ENCODE measurements around the gene EDEM1. TPM values are rescaled to one million over a fixed set of nuclear protein-coding genes. Genes with fewer than 3 reads are reported as not detected.
A peak's percentile ranks its signal among the peaks of the same experiment; 100 is the strongest.

EDEM1 gene
- total and polyA plus RNA-seq, 3 donors from 2014 or later: 28.6 to 33.5 (median 30.3) TPM

GRCh38 chr3:5186858-5187155 lies 700 bp upstream of the EDEM1 start:
- no peaks in the 10 kb centered on the region for H3K36me3 ChIP-seq (ENCODE audit: low read depth, missing control alignments)
- intact Hi-C loops (cut with DNase I; ENCODE audit: low total_unique reads): no loop called here
- TF ChIP-seq CTCF (IDR thresholded peaks at IDR 0.05) (no peak), POLR2A (IDR thresholded peaks at IDR 0.05) (no peak)
- 4 to 5% methylated on average over 8 of the region's 8 CpGs for WGBS, 2 donors
- no peaks in the 10 kb centered on the region for H3K9me3 ChIP-seq
- H3K4me3 ChIP-seq: peak overlapping the region; percentile 95 to 99
- H3K4me1 ChIP-seq: peaks cover 10% of the 10 kb centered on the region
- H3K27ac ChIP-seq: peak overlapping the region; percentile 45 to 96
- no peaks in the 10 kb centered on the region for H3K27me3 ChIP-seq
- DNase-seq: peak; percentile 29

- WGBS, 2 donors: 0% methylated on average over 7 to 60 of the region's 66 CpGs
- peak overlapping the region; percentile 95 to 99 for H3K4me3 ChIP-seq
- TF ChIP-seq POLR2A (IDR thresholded peaks at IDR 0.05): no peak
- no peak for TF ChIP-seq CTCF (IDR thresholded peaks at IDR 0.05)
- no peaks in the 10 kb centered on the region for H3K27me3 ChIP-seq
- H3K4me1 ChIP-seq: peaks cover 10% of the 10 kb centered on the region
- H3K27ac ChIP-seq: peak overlapping the region; percentile 85 to 96
- intact Hi-C loops (cut with DNase I; ENCODE audit: low total_unique reads): no loop called here
- H3K36me3 ChIP-seq (ENCODE audit: low read depth, missing control alignments): no peaks in the 10 kb centered on the region
- H3K9me3 ChIP-seq: no peaks in the 10 kb centered on the region
- peak; percentile 35 for DNase-seq
Measured at GRCh38 chr3:5187920-5188418, 462 bp downstream of the EDEM1 start.

GRCh38 chr3:5188419-5189221 lies 1.1 kb downstream of the EDEM1 start:
- no peak for TF ChIP-seq POLR2A (IDR thresholded peaks at IDR 0.05)
- no peak for TF ChIP-seq CTCF (IDR thresholded peaks at IDR 0.05)
- Histone ChIP-seq H3K4me3 (peak overlapping the region; percentile 95 to 99), H3K27me3 (no peaks in the 10 kb centered on the region), H3K4me1 (peaks cover 10% of the 10 kb centered on the region), H3K27ac (peak overlapping the region; percentile 85 to 96), H3K36me3 (ENCODE audit: low read depth, missing control alignments) (no peaks in the 10 kb centered on the region), H3K9me3 (no peaks in the 10 kb centered on the region)
- intact Hi-C loops (cut with DNase I; ENCODE audit: low total_unique reads): no loop called here
- DNase-seq: peak; percentile 33
- 1 to 10% methylated on average over 14 to 19 of the region's 26 CpGs for WGBS, 2 donors

- no peak for DNase-seq
- Histone ChIP-seq H3K9me3 (no peaks in the 10 kb centered on the region), H3K27ac (no peak overlapping the region), H3K36me3 (ENCODE audit: low read depth, missing control alignments) (no peaks in the 10 kb centered on the region), H3K4me3 (no peak overlapping the region), H3K27me3 (no peaks in the 10 kb centered on the region), H3K4me1 (peaks cover 13% of the 10 kb centered on the region)
- TF ChIP-seq POLR2A (IDR thresholded peaks at IDR 0.05) (no peak), CTCF (IDR thresholded peaks at IDR 0.05) (no peak)
- 70 to 74% methylated on average over 7 of the region's 7 CpGs for WGBS, 2 donors
- intact Hi-C loops (cut with DNase I; ENCODE audit: low total_unique reads): loop anchor here (10.0 kb wide), 1 partner anchor 65 kb away; the partner anchor contains the start of gene ARL8B
Measured at GRCh38 chr3:5190147-5190791, 2.8 kb downstream of the EDEM1 start.

All from testis (tissue), 3 donors.